Measurements from ENCODE around the gene RHOT1. TPM values are rescaled to one million over a fixed set of nuclear protein-coding genes. Genes with fewer than 3 reads are reported as not detected.
"Not testable (repeated sequence)": the region's sequence is repeated elsewhere in the genome, so short reads cannot be mapped to it uniquely, and the experiment has no call there.

Gene RHOT1
- total RNA-seq, 3 donors from 2014 or later (not counting 1 experiment from before 2014, with no cell fraction given) = 25.1 to 32.7 (median 28.3) TPM

GRCh38 chr17:32136856-32137255 is 5.4 kb upstream of the RHOT1 start:
- TF ChIP-seq, protein P1, sequence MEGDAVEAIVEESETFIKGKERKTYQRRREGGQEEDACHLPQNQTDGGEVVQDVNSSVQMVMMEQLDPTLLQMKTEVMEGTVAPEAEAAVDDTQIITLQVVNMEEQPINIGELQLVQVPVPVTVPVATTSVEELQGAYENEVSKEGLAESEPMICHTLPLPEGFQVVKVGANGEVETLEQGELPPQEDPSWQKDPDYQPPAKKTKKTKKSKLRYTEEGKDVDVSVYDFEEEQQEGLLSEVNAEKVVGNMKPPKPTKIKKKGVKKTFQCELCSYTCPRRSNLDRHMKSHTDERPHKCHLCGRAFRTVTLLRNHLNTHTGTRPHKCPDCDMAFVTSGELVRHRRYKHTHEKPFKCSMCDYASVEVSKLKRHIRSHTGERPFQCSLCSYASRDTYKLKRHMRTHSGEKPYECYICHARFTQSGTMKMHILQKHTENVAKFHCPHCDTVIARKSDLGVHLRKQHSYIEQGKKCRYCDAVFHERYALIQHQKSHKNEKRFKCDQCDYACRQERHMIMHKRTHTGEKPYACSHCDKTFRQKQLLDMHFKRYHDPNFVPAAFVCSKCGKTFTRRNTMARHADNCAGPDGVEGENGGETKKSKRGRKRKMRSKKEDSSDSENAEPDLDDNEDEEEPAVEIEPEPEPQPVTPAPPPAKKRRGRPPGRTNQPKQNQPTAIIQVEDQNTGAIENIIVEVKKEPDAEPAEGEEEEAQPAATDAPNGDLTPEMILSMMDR (IDR thresholded peaks at IDR 0.05) = no peak
- Mint-ChIP-seq H3K27me3 (ENCODE audit: low read depth in 2 of 2) (no peaks in the 10 kb centered on the region), H3K4me1 (peaks cover 9 to 12% of the 10 kb centered on the region in 2 donors), H3K27ac (no peak overlapping the region), H3K36me3 (no peaks in the 10 kb centered on the region), H3K4me3 (no peak overlapping the region), H3K9me3 (no peaks in the 10 kb centered on the region)
- peak in 1 of 2 donors; percentile 36 for DNase-seq
- H3K27me3 ChIP-seq (ENCODE audit: control insufficient read depth, insufficient read depth, low read length) = no peaks in the 10 kb centered on the region
- no peaks in the 10 kb centered on the region for H3K9me3 ChIP-seq (ENCODE audit: control insufficient read depth, insufficient read depth, low read length)
- no peak overlapping the region for H3K27ac ChIP-seq (ENCODE audit: low read length)
- H3K36me3 ChIP-seq (ENCODE audit: control insufficient read depth, insufficient read depth, low read length) = no peaks in the 10 kb centered on the region
- H3K4me1 ChIP-seq (ENCODE audit: control insufficient read depth, insufficient read depth, low read length) = peaks cover 3% of the 10 kb centered on the region
- no peak for ATAC-seq
- intact Hi-C loops (cut with micrococcal nuclease) = loop anchor here (5.0 kb wide), 1 partner anchor 70 kb away; no protein-coding TSS in a partner anchor
- H3K4me3 ChIP-seq (ENCODE audit: low read length) = no peak overlapping the region
- 100% methylated on average over 1 of the region's 1 CpG for WGBS (ENCODE audit: insufficient coverage)

DNA sequence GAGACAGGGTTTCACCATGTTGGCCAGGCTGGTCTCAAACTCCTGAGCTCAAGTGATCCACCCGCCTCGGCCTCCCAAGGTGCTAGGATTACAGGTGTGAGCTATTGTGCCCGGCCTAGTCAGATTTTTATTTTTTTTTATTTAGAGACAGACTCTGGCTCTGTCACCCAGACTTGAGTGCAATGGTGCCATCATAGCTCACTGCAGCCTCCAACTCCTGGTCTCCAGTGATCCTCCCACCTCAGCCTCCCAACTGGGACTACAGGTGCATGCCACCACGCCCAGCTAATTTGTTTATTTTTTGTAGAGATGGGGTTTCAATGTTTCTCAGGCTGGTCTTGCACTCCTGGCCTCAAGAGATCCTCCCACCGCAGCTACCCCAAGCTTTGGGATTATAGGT is 2.8 kb upstream of the RHOT1 start:
- 92% methylated on average over 4 of the region's 5 CpGs for WGBS (ENCODE audit: insufficient coverage)
- not testable (repeated sequence) for H3K27me3 Mint-ChIP-seq (ENCODE audit: low read depth in 2 of 2); H3K36me3 ChIP-seq (ENCODE audit: control insufficient read depth, insufficient read depth, low read length); H3K36me3 Mint-ChIP-seq; H3K9me3 ChIP-seq (ENCODE audit: control insufficient read depth, insufficient read depth, low read length); H3K27ac Mint-ChIP-seq; H3K27ac ChIP-seq (ENCODE audit: low read length); H3K4me3 Mint-ChIP-seq; H3K9me3 Mint-ChIP-seq; DNase-seq; H3K27me3 ChIP-seq (ENCODE audit: control insufficient read depth, insufficient read depth, low read length); H3K4me3 ChIP-seq (ENCODE audit: low read length); ATAC-seq
- intact Hi-C loops (cut with micrococcal nuclease) = loop anchor here (1.0 to 5.0 kb wide), 2 partner anchors 72 to 132 kb away; partner anchors contain the start of gene LRRC37B
- H3K4me1 Mint-ChIP-seq = peaks cover 25 to 30% of the 10 kb centered on the region in 2 donors
- H3K4me1 ChIP-seq (ENCODE audit: control insufficient read depth, insufficient read depth, low read length) = peaks cover 16% of the 10 kb centered on the region

DNA sequence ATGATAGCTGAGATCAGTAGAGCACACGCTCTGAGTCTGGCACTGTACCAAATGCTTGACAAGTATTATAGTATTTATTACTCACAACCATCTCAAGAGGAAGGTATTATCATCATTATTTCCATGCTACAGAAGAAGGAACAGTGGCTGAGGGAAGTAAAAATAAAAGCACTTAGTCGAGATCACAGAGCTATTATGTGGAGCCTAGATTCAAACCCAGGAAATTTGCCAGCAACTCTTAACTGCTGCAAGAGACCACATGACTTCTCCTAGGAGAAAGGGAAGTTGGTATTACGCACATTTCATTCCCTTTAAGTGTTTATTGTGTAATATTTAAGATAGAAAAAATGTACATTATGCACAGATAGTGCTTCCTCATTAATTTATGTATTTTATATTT is 1.0 kb upstream of the RHOT1 start:
- 27% methylated on average over 1 of the region's 3 CpGs for WGBS (ENCODE audit: insufficient coverage)
- Mint-ChIP-seq H3K9me3 (no peaks in the 10 kb centered on the region), H3K4me1 (peaks cover 25 to 30% of the 10 kb centered on the region in 2 donors), H3K27ac (peak overlapping the region; percentile 90 to 92), H3K27me3 (ENCODE audit: low read depth in 2 of 2) (no peaks in the 10 kb centered on the region), H3K4me3 (peak overlapping the region; percentile 91), H3K36me3 (no peaks in the 10 kb centered on the region)
- no peaks in the 10 kb centered on the region for H3K9me3 ChIP-seq (ENCODE audit: control insufficient read depth, insufficient read depth, low read length)
- peak in 1 of 2 donors; percentile 28 for DNase-seq
- H3K4me1 ChIP-seq (ENCODE audit: control insufficient read depth, insufficient read depth, low read length) = peaks cover 16% of the 10 kb centered on the region
- peak overlapping the region; percentile 48 for H3K27ac ChIP-seq (ENCODE audit: low read length)
- TF ChIP-seq, protein P1 (IDR thresholded peaks at IDR 0.05) = no peak
- H3K27me3 ChIP-seq (ENCODE audit: control insufficient read depth, insufficient read depth, low read length) = no peaks in the 10 kb centered on the region
- intact Hi-C loops (cut with micrococcal nuclease) = no loop called here
- no peak for ATAC-seq
- no peak overlapping the region for H3K4me3 ChIP-seq (ENCODE audit: low read length)
- H3K36me3 ChIP-seq (ENCODE audit: control insufficient read depth, insufficient read depth, low read length) = no peaks in the 10 kb centered on the region

- H3K4me3 Mint-ChIP-seq = peak overlapping the region; percentile 91
- intact Hi-C loops (cut with micrococcal nuclease) = no loop called here
- no peaks in the 10 kb centered on the region for H3K27me3 ChIP-seq (ENCODE audit: control insufficient read depth, insufficient read depth, low read length)
- WGBS (ENCODE audit: insufficient coverage) = 12% methylated on average over 6 of the region's 12 CpGs
- no peak for DNase-seq
- H3K27ac ChIP-seq (ENCODE audit: low read length) = peak overlapping the region; percentile 72
- H3K4me3 ChIP-seq (ENCODE audit: low read length) = peak overlapping the region; percentile 94
- H3K36me3 Mint-ChIP-seq = no peaks in the 10 kb centered on the region
- H3K9me3 Mint-ChIP-seq = no peaks in the 10 kb centered on the region
- H3K4me1 ChIP-seq (ENCODE audit: control insufficient read depth, insufficient read depth, low read length) = peaks cover 16% of the 10 kb centered on the region
- no peaks in the 10 kb centered on the region for H3K9me3 ChIP-seq (ENCODE audit: control insufficient read depth, insufficient read depth, low read length)
- no peak for ATAC-seq
- no peaks in the 10 kb centered on the region for H3K27me3 Mint-ChIP-seq (ENCODE audit: low read depth in 2 of 2)
- TF ChIP-seq, protein P1 (IDR thresholded peaks at IDR 0.05) = no peak
- peak overlapping the region; percentile 90 to 92 for H3K27ac Mint-ChIP-seq
- no peaks in the 10 kb centered on the region for H3K36me3 ChIP-seq (ENCODE audit: control insufficient read depth, insufficient read depth, low read length)
- peaks cover 25 to 30% of the 10 kb centered on the region in 2 donors for H3K4me1 Mint-ChIP-seq
Observed at GRCh38 chr17:32141679-32142037, 644 bp upstream of the RHOT1 start.
